ENCODE measurements around the gene TRAPPC3. TPM values are rescaled to one million over a fixed set of nuclear protein-coding genes. Genes with fewer than 3 reads are reported as not detected.
A peak's percentile ranks its signal among the peaks of the same experiment; 100 is the strongest.

TRAPPC3 gene
- total RNA-seq, 1 donor from 2014 or later: 52.1 TPM

- DNase-seq (ENCODE audit: extremely low spot score in 2 of 2): no peak
- H3K9me3 ChIP-seq: no peaks in the 10 kb centered on the region
- TF ChIP-seq CTCF (IDR thresholded peaks at IDR 0.05) (no peak), POLR2AphosphoS5 (IDR thresholded peaks at IDR 0.05; ENCODE audit: insufficient read depth in 1 of 2, low read depth in 1 of 2) (no peak), POLR2A (IDR thresholded peaks at IDR 0.05) (no peak)
- peak overlapping the region in 1 of 2 donors; percentile 52 for H3K4me3 ChIP-seq
- no peaks in the 10 kb centered on the region for H3K27me3 ChIP-seq
- H3K36me3 ChIP-seq: no peaks in the 10 kb centered on the region
- peak overlapping the region; percentile 76 for H3K27ac ChIP-seq
- peaks cover 32% of the 10 kb centered on the region for H3K4me1 ChIP-seq
- intact Hi-C loops (cut with DNase I): no loop called here
Observed at GRCh38 chr1:36126005-36126716, 23.1 kb downstream of the TRAPPC3 start.

GRCh38 chr1:36125129-36125991, 23.9 kb downstream of the TRAPPC3 start, which contains the start of gene COL8A2:
Gene COL8A2 (minus strand): TSS chr1:36125222. CDS start chr1:36100242, 24,980 bp downstream.
- intact Hi-C loops (cut with DNase I): no loop called here
- H3K36me3 ChIP-seq: no peaks in the 10 kb centered on the region
- H3K27me3 ChIP-seq: no peaks in the 10 kb centered on the region
- peak within 1 kb of the TSS; percentile 76 for H3K27ac ChIP-seq
- no peak for TF ChIP-seq POLR2A (IDR thresholded peaks at IDR 0.05)
- TF ChIP-seq POLR2AphosphoS5 (IDR thresholded peaks at IDR 0.05; ENCODE audit: insufficient read depth in 1 of 2, low read depth in 1 of 2): no peak
- TF ChIP-seq CTCF (IDR thresholded peaks at IDR 0.05): no peak
- DNase-seq (ENCODE audit: extremely low spot score in 2 of 2): no peak
- H3K9me3 ChIP-seq: no peaks in the 10 kb centered on the region
- peaks cover 32% of the 10 kb centered on the region for H3K4me1 ChIP-seq
- peak within 1 kb of the TSS; percentile 42 to 52 for H3K4me3 ChIP-seq

- Histone ChIP-seq H3K4me1 (peaks cover 32% of the 10 kb centered on the region), H3K9me3 (no peaks in the 10 kb centered on the region), H3K4me3 (peak overlapping the region; percentile 42 to 52), H3K27ac (peak overlapping the region; percentile 48), H3K27me3 (no peaks in the 10 kb centered on the region), H3K36me3 (no peaks in the 10 kb centered on the region)
- TF ChIP-seq POLR2AphosphoS5 (IDR thresholded peaks at IDR 0.05; ENCODE audit: insufficient read depth in 1 of 2, low read depth in 1 of 2) (no peak), CTCF (IDR thresholded peaks at IDR 0.05) (no peak), POLR2A (IDR thresholded peaks at IDR 0.05) (no peak)
- DNase-seq (ENCODE audit: extremely low spot score in 2 of 2): no peak
- intact Hi-C loops (cut with DNase I): no loop called here
Observed at GRCh38 chr1:36124404-36125128, 24.7 kb downstream of the TRAPPC3 start.

GRCh38 chr1:36123356-36123755, 25.9 kb downstream of the TRAPPC3 start:
- TF ChIP-seq POLR2AphosphoS5 (IDR thresholded peaks at IDR 0.05; ENCODE audit: insufficient read depth in 1 of 2, low read depth in 1 of 2) (no peak), POLR2A (IDR thresholded peaks at IDR 0.05) (no peak), CTCF (IDR thresholded peaks at IDR 0.05) (no peak)
- H3K36me3 ChIP-seq: no peaks in the 10 kb centered on the region
- H3K27ac ChIP-seq: no peak overlapping the region
- DNase-seq (ENCODE audit: extremely low spot score in 2 of 2): no peak
- intact Hi-C loops (cut with DNase I): no loop called here
- no peak overlapping the region for H3K4me3 ChIP-seq
- peaks cover 32% of the 10 kb centered on the region for H3K4me1 ChIP-seq
- no peaks in the 10 kb centered on the region for H3K9me3 ChIP-seq
- H3K27me3 ChIP-seq: no peaks in the 10 kb centered on the region

All from vagina (tissue), 2 donors.